ENCODE measurements around the gene LCAT. TPM values are rescaled to one million over a fixed set of nuclear protein-coding genes. Genes with fewer than 3 reads are reported as not detected.

Gene LCAT, protein sequence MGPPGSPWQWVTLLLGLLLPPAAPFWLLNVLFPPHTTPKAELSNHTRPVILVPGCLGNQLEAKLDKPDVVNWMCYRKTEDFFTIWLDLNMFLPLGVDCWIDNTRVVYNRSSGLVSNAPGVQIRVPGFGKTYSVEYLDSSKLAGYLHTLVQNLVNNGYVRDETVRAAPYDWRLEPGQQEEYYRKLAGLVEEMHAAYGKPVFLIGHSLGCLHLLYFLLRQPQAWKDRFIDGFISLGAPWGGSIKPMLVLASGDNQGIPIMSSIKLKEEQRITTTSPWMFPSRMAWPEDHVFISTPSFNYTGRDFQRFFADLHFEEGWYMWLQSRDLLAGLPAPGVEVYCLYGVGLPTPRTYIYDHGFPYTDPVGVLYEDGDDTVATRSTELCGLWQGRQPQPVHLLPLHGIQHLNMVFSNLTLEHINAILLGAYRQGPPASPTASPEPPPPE
- 3.1 and 8.5 TPM in 2 replicates for total RNA-seq

DNA sequence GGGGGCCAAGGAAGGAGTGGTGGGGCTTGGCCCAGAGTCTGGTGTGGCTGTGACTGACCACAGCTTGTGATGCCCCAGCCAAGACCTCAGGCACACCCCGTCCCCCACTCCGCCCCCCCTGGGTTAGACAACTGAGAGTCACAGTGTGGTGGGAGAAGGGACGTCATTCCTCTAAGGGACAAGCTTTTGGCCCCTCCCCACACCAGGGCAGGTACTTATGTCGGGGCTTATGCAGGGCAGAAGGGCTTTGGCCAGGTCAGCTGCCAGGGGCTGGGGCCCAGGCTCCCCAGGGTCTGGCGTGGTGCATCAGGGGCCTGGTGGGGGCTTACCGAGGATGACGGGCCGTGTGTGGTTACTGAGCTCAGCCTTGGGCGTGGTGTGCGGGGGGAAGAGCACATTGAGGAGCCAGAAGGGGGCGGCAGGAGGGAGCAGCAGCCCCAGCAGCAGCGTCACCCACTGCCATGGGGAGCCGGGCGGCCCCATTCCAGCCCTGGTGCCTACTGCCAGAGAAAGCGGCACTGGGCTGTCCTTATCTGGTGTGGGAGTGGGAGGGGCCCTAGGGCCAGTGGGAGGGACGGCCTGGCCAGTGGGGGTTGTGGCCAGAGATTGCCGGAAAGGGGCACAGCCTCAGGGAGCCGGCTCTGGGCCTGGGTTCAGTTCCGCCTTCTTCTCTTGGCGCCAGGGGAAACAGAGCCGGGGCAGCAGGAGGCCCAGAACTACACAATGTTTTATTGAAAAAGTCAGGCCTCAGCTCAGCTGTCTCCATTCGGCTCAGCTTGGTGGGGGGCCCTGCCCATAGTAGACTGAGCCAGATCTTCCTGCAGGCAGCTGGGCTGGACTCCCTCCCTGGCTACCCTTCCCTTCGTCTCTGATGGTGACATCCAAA lies at the start of gene LCAT:
TSS of gene LCAT (minus strand) at position 502 of the 886 bp plus-strand sequence. CDS start at position 483, 19 bp downstream.

DNA sequence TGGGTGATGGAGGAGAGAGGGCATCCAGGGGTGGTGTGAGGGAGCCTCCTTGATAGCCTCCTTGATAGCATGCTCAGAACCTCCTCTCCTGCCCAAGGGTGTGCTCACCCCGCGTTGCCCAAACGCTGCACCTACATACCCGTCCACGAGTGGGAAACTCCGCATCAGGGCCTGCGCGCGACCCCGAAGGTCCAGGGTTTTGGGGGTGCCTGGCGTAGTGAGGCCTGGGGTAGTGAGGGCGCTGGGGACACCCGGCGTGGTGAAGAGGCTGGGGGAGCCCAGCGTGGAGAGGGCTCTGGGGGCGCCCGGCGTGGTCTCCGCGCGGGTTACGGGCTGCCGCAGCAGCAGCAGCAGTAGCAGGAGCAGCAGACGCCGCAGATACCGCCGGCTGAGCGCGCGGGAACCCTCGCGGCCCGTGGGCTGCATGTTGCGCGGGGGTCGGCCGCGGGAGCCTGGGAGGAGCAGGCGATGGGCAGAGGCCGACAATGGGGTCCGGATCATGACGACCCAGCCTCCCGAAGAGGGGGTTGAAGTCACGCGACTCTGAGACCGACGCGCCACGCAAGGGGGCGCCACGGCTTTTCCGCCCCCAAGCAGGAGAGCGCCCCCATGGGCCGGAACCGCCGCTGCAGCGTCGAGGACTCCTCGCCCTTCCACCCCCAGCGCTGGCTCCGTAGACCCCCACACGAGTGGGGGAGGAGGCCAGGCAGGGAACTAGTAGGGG lies 36.2 kb upstream of the LCAT start, which contains the start of gene DPEP3:
TSS of gene DPEP3 (minus strand) at position 545 of the 724 bp plus-strand sequence. CDS start at position 426, 119 bp downstream.

DNA sequence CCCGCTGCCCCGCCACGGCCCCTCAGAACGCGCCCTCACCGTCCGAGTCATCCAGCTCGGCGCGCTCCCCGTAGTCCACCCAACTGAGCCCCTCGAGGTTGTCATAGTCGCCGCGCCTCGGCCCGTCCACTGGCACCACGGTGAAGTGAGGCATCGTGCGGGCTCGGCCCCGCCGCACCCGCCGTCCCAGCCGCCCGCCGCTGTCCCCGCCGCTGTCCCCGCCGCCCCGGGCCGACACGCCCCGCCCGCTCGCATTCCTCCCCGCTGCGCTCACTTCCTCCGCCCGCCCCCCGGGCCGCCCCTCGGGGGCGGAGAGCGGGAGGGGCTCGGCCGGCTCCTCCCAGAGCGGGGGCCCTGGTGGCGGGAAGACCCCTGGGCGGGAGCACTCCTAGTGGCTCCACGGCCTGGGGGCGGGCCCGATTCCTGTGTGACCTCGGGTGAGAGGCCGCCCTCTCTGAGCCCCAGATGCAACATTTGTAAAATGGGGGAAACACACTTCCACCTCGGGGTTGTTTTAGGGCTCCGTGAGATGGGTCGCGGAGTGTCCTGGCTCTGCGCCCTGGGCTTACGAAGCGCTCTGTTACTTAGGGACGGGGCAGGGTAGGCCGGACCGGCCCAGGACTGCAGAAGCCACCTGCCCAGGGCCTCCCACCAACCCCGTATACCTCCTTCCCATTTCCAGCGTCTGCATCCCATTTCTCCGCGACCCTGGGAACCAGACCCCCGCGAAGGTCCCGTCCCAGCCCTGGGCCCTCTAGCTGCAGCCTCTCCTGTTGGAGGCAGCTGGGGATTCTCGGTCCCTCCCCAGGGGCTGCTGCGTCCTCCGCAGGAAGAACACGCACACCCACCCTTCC lies 24.7 kb upstream of the LCAT start, which contains the start of gene SLC12A4:
TSS of gene SLC12A4 (minus strand) at position 238 of the 854 bp plus-strand sequence. CDS start at position 154, 84 bp downstream.

DNA sequence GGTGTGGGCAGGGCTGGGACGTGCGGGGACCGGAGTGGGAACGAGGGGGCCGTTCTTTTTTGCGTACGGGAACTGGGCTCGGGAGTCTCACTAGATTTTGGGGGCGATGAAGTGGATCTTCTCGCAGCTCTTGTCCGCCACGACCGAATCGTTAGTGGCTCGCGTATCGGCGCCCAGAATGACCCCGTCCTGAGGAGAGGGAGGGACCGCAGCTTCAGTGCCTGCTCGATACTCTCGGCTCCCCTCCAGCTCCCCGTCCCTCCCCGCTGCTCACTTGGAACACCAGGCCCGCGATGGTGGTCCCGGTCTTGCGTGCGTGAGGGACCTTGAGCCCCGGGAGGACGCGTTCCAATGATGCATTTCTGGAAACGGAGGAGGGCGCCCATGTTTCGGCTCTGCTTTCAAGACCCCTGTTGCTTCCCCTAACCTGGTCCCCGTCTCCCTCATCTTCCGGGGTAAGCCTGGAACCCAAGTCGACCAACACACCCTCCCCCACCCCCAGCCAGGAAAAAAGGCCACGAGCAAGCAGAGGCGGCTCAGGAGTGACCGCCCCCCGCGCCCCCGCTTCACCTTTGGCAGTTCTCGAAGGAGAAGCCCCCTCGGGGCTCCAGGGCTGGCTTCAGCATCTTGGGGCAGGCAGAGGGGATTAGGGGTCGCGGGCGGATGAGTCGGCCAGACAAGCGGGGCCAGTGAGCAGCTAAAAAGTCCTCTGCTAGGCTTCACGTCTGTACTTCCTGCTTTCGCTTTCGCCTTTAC lies 7.6 kb downstream of the LCAT start, which contains the start of gene PSMB10:
TSS of gene PSMB10 (minus strand) at position 727 of the 756 bp plus-strand sequence. CDS start at position 626, 101 bp downstream.

DNA sequence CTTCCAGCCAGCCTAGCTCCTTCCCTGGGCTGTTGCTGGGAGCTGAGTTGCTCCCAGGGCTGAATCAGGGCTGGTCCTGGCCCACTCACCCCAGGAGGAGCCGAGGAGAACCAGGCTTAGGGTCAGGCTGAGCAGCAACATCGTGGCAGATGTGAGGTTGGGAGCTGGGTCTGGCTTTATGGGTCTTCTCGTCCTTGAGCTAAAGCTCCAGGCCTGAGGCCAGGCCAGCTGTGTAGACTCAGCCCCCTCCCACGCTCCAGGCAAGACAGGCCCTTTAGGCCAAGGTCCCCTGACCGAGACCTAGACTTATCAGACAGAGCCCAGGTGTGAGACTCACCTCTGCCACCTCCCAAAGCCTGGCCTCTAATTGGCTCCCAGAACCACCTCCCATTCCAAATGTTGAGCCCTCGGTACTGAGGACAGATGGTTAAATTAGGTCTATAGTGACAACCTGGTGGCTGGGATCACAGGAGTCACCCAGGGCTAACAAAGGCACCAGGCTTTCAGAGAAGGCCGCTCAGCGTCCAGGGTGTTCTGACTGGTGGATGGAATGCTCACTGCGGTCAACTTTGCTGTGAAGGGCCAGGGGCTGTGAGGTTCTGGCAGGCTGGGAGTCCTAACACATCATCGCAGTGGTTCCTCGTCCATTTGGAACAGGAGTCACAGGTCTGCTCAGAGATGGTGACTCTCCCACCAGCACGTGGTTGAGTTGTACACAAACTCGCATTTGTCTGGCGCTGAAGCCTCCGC lies 12.0 kb downstream of the LCAT start, which contains the start of gene CTRL:
TSS of gene CTRL (minus strand) at position 151 of the 750 bp plus-strand sequence. CDS start at position 141, 10 bp downstream.

DNA sequence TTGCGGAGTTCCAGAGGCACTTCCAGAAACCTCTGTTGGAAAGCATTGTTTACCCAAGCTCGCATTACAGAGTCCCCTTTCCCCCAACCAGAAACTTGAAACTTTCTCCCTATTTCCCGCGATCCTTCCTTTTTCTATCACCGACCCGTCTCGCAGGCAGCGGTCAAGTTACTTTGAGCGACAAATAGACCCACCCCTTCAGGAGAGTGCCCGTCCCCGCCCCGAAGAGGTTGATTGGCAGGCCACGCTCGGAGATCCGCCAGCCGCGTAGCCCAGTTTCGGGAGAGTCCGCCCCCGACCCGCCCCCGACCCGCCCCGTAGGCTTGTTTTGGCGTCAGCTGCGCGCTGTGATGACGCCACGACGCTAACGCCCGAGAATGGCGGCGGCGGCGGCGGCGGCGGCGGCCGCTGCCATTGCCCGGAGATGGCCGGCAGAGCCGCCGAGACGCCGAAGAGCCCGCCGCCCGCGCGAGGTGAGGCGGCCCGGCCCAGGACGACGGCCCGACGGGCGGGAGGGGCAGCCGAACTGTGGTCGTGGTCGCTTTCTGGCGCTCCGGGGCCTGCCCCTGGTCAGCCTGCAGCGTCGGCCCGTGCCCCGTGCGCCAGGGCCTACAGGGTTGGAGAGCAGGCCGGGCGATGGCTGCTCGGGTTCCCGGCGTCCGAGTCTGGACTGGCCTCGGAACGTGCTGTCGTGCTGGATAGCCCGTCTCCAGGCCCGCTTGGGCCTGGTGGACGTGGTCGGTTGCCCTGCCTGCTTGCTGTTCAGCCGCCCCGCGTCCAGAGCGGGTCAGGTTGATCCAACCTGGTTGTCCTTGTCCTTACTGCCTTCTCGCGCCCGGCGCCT lies 50.8 kb downstream of the LCAT start, which contains the start of gene PSKH1:
TSS of gene PSKH1 (plus strand) at position 356 of the 844 bp plus-strand sequence. CDS start 15,496 bp downstream, outside the sequence.

Other genes starting within 250 kb of the LCAT start
- 11.3 and 17.3 TPM in 2 replicates for gene GFOD2, start 224.8 kb downstream of the LCAT start, total RNA-seq
- gene RANBP10, start 137.6 kb downstream of the LCAT start, total RNA-seq: 3.1 and 3.8 TPM in 2 replicates
- gene TSNAXIP1, start 137.2 kb downstream of the LCAT start, total RNA-seq: 0.38 and 1.1 TPM in 2 replicates
- 34.7 and 39.5 TPM in 2 replicates for gene THAP11, start 101.8 kb downstream of the LCAT start, total RNA-seq
- 153 and 331 TPM in 2 replicates for gene NUTF2, start 97.2 kb downstream of the LCAT start, total RNA-seq
- 24.2 and 40.6 TPM in 2 replicates for gene CENPT, start 96.4 kb downstream of the LCAT start, total RNA-seq
- gene EDC4, start 71.1 kb downstream of the LCAT start, total RNA-seq: 32.7 and 59.4 TPM in 2 replicates
- gene NRN1L, start 59.2 kb downstream of the LCAT start, total RNA-seq: not detected in 2 replicates
- 13.5 and 14.8 TPM in 2 replicates for gene PSKH1, start 50.9 kb downstream of the LCAT start, total RNA-seq
- gene CTRL, start 12.3 kb downstream of the LCAT start, total RNA-seq: 0.56 and 0.96 TPM in 2 replicates
- gene PSMB10, start 7.3 kb downstream of the LCAT start, total RNA-seq: 47.9 and 55.8 TPM in 2 replicates
- gene SLC12A4, start 24.5 kb upstream of the LCAT start, total RNA-seq: 103 and 122 TPM in 2 replicates
- not detected in 2 replicates for gene DPEP3, start 36.4 kb upstream of the LCAT start, total RNA-seq
- gene DPEP2, start 55.4 kb upstream of the LCAT start, total RNA-seq: under 0.01 TPM in 1 of 2 replicates, not detected in the other
- gene DPEP2NB, start 71.8 kb upstream of the LCAT start, total RNA-seq: not detected in 2 replicates
- gene DDX28, start 79.1 kb upstream of the LCAT start, total RNA-seq: 6.2 and 10.2 TPM in 2 replicates
- gene DUS2, start 79.2 kb upstream of the LCAT start, total RNA-seq: 14.4 and 23.2 TPM in 2 replicates
- gene NFATC3, start 141.2 kb upstream of the LCAT start, total RNA-seq: 9.2 and 12.1 TPM in 2 replicates